ENCODE results near the gene IFNG-AS1.

IFNG-AS1 gene

GRCh38 chr12:67989184-67989920, at the start of gene IFNG-AS1:
Gene IFNG-AS1, plus strand, starts transcription at chr12:67989447.
- no peaks in the 10 kb centered on the region; the same call in 1 of the 2 replicates for H3K4me1 ChIP-seq (ENCODE audit: control insufficient read depth, insufficient read depth, low read length)
- H3K9ac ChIP-seq (ENCODE audit: low read length): no peak within 1 kb of the TSS
- no peaks in the 10 kb centered on the region for H3K36me3 ChIP-seq (ENCODE audit: control insufficient read depth, insufficient read depth, low read length)
- H3K9me3 ChIP-seq (ENCODE audit: control insufficient read depth, insufficient read depth, low read depth, low read length): no peaks in the 10 kb centered on the region
- no peaks in the 10 kb centered on the region for H3K27me3 ChIP-seq (ENCODE audit: control insufficient read depth, insufficient read depth, low read length)
- H3K27ac ChIP-seq (ENCODE audit: low read depth, low read length): no peak within 1 kb of the TSS
- no peak within 1 kb of the TSS for H3K4me3 ChIP-seq (ENCODE audit: low read depth, low read length)

- Histone ChIP-seq H3K27me3 (ENCODE audit: control insufficient read depth, insufficient read depth, low read length) (no peaks in the 10 kb centered on the region), H3K9ac (ENCODE audit: low read length) (no peak overlapping the region), H3K4me3 (ENCODE audit: low read depth, low read length) (no peak overlapping the region), H3K4me1 (ENCODE audit: control insufficient read depth, insufficient read depth, low read length) (peaks cover 27% of the 10 kb centered on the region; the same call in 1 of the 2 replicates), H3K9me3 (ENCODE audit: control insufficient read depth, insufficient read depth, low read depth, low read length) (no peaks in the 10 kb centered on the region), H3K27ac (ENCODE audit: low read depth, low read length) (no peak overlapping the region), H3K36me3 (ENCODE audit: control insufficient read depth, insufficient read depth, low read length) (no peaks in the 10 kb centered on the region)
Measured at GRCh38 chr12:67939611-67940010, 49.6 kb upstream of the IFNG-AS1 start.

GRCh38 chr12:67940780-67941243, 48.4 kb upstream of the IFNG-AS1 start:
- no peak overlapping the region for H3K9ac ChIP-seq (ENCODE audit: low read length)
- H3K4me1 ChIP-seq (ENCODE audit: control insufficient read depth, insufficient read depth, low read length): peaks cover 27% of the 10 kb centered on the region; the same call in 1 of the 2 replicates
- no peaks in the 10 kb centered on the region for H3K27me3 ChIP-seq (ENCODE audit: control insufficient read depth, insufficient read depth, low read length)
- H3K4me3 ChIP-seq (ENCODE audit: low read depth, low read length): no peak overlapping the region
- no peaks in the 10 kb centered on the region for H3K9me3 ChIP-seq (ENCODE audit: control insufficient read depth, insufficient read depth, low read depth, low read length)
- no peaks in the 10 kb centered on the region for H3K36me3 ChIP-seq (ENCODE audit: control insufficient read depth, insufficient read depth, low read length)
- peak overlapping the region; percentile 31; the same call in 1 of the 2 replicates for H3K27ac ChIP-seq (ENCODE audit: low read depth, low read length)

GRCh38 chr12:67942724-67943123, 46.5 kb upstream of the IFNG-AS1 start:
- H3K4me3 ChIP-seq (ENCODE audit: low read depth, low read length): no peak overlapping the region
- H3K4me1 ChIP-seq (ENCODE audit: control insufficient read depth, insufficient read depth, low read length): peaks cover 27% of the 10 kb centered on the region; the same call in 1 of the 2 replicates
- no peaks in the 10 kb centered on the region for H3K9me3 ChIP-seq (ENCODE audit: control insufficient read depth, insufficient read depth, low read depth, low read length)
- H3K27me3 ChIP-seq (ENCODE audit: control insufficient read depth, insufficient read depth, low read length): no peaks in the 10 kb centered on the region
- H3K36me3 ChIP-seq (ENCODE audit: control insufficient read depth, insufficient read depth, low read length): no peaks in the 10 kb centered on the region
- H3K9ac ChIP-seq (ENCODE audit: low read length): no peak overlapping the region
- H3K27ac ChIP-seq (ENCODE audit: low read depth, low read length): no peak overlapping the region

GRCh38 chr12:67943141-67943892, 45.9 kb upstream of the IFNG-AS1 start:
- Histone ChIP-seq H3K4me1 (ENCODE audit: control insufficient read depth, insufficient read depth, low read length) (peaks cover 27% of the 10 kb centered on the region; the same call in 1 of the 2 replicates), H3K27me3 (ENCODE audit: control insufficient read depth, insufficient read depth, low read length) (no peaks in the 10 kb centered on the region), H3K9ac (ENCODE audit: low read length) (no peak overlapping the region), H3K36me3 (ENCODE audit: control insufficient read depth, insufficient read depth, low read length) (no peaks in the 10 kb centered on the region), H3K27ac (ENCODE audit: low read depth, low read length) (no peak overlapping the region), H3K4me3 (ENCODE audit: low read depth, low read length) (no peak overlapping the region), H3K9me3 (ENCODE audit: control insufficient read depth, insufficient read depth, low read depth, low read length) (no peaks in the 10 kb centered on the region)

GRCh38 chr12:67944093-67944492, 45.2 kb upstream of the IFNG-AS1 start:
- Histone ChIP-seq H3K4me1 (ENCODE audit: control insufficient read depth, insufficient read depth, low read length) (peaks cover 27% of the 10 kb centered on the region; the same call in 1 of the 2 replicates), H3K9me3 (ENCODE audit: control insufficient read depth, insufficient read depth, low read depth, low read length) (no peaks in the 10 kb centered on the region), H3K9ac (ENCODE audit: low read length) (no peak overlapping the region), H3K4me3 (ENCODE audit: low read depth, low read length) (no peak overlapping the region), H3K27me3 (ENCODE audit: control insufficient read depth, insufficient read depth, low read length) (no peaks in the 10 kb centered on the region), H3K36me3 (ENCODE audit: control insufficient read depth, insufficient read depth, low read length) (no peaks in the 10 kb centered on the region), H3K27ac (ENCODE audit: low read depth, low read length) (no peak overlapping the region)

- H3K4me3 ChIP-seq (ENCODE audit: low read depth, low read length): no peak overlapping the region
- no peaks in the 10 kb centered on the region for H3K9me3 ChIP-seq (ENCODE audit: control insufficient read depth, insufficient read depth, low read depth, low read length)
- no peaks in the 10 kb centered on the region for H3K36me3 ChIP-seq (ENCODE audit: control insufficient read depth, insufficient read depth, low read length)
- H3K4me1 ChIP-seq (ENCODE audit: control insufficient read depth, insufficient read depth, low read length): no peaks in the 10 kb centered on the region
- no peak overlapping the region for H3K27ac ChIP-seq (ENCODE audit: low read depth, low read length)
- no peak overlapping the region for H3K9ac ChIP-seq (ENCODE audit: low read length)
- H3K27me3 ChIP-seq (ENCODE audit: control insufficient read depth, insufficient read depth, low read length): no peaks in the 10 kb centered on the region
Measured at GRCh38 chr12:67952787-67953186, 36.5 kb upstream of the IFNG-AS1 start.

- no peak overlapping the region for H3K4me3 ChIP-seq (ENCODE audit: low read depth, low read length)
- H3K9me3 ChIP-seq (ENCODE audit: control insufficient read depth, insufficient read depth, low read depth, low read length): no peaks in the 10 kb centered on the region
- H3K27ac ChIP-seq (ENCODE audit: low read depth, low read length): no peak overlapping the region
- H3K27me3 ChIP-seq (ENCODE audit: control insufficient read depth, insufficient read depth, low read length): no peaks in the 10 kb centered on the region
- H3K36me3 ChIP-seq (ENCODE audit: control insufficient read depth, insufficient read depth, low read length): no peaks in the 10 kb centered on the region
- H3K4me1 ChIP-seq (ENCODE audit: control insufficient read depth, insufficient read depth, low read length): no peaks in the 10 kb centered on the region
- H3K9ac ChIP-seq (ENCODE audit: low read length): no peak overlapping the region
Measured at GRCh38 chr12:67957383-67957782, 31.9 kb upstream of the IFNG-AS1 start.

- Histone ChIP-seq H3K27me3 (ENCODE audit: control insufficient read depth, insufficient read depth, low read length) (no peaks in the 10 kb centered on the region), H3K36me3 (ENCODE audit: control insufficient read depth, insufficient read depth, low read length) (no peaks in the 10 kb centered on the region), H3K4me1 (ENCODE audit: control insufficient read depth, insufficient read depth, low read length) (no peaks in the 10 kb centered on the region), H3K9me3 (ENCODE audit: control insufficient read depth, insufficient read depth, low read depth, low read length) (no peaks in the 10 kb centered on the region), H3K9ac (ENCODE audit: low read length) (no peak overlapping the region), H3K4me3 (ENCODE audit: low read depth, low read length) (no peak overlapping the region), H3K27ac (ENCODE audit: low read depth, low read length) (no peak overlapping the region)
Measured at GRCh38 chr12:67958187-67958586, 31.1 kb upstream of the IFNG-AS1 start.

- Histone ChIP-seq H3K27ac (ENCODE audit: low read depth, low read length) (no peak overlapping the region), H3K36me3 (ENCODE audit: control insufficient read depth, insufficient read depth, low read length) (no peaks in the 10 kb centered on the region), H3K4me1 (ENCODE audit: control insufficient read depth, insufficient read depth, low read length) (no peaks in the 10 kb centered on the region), H3K9me3 (ENCODE audit: control insufficient read depth, insufficient read depth, low read depth, low read length) (no peaks in the 10 kb centered on the region), H3K27me3 (ENCODE audit: control insufficient read depth, insufficient read depth, low read length) (no peaks in the 10 kb centered on the region), H3K4me3 (ENCODE audit: low read depth, low read length) (no peak overlapping the region), H3K9ac (ENCODE audit: low read length) (no peak overlapping the region)
Measured at GRCh38 chr12:67964456-67964855, 24.8 kb upstream of the IFNG-AS1 start.

- no peak overlapping the region for H3K4me3 ChIP-seq (ENCODE audit: low read depth, low read length)
- H3K27ac ChIP-seq (ENCODE audit: low read depth, low read length): no peak overlapping the region
- H3K4me1 ChIP-seq (ENCODE audit: control insufficient read depth, insufficient read depth, low read length): no peaks in the 10 kb centered on the region
- no peak overlapping the region for H3K9ac ChIP-seq (ENCODE audit: low read length)
- H3K27me3 ChIP-seq (ENCODE audit: control insufficient read depth, insufficient read depth, low read length): no peaks in the 10 kb centered on the region
- no peaks in the 10 kb centered on the region for H3K36me3 ChIP-seq (ENCODE audit: control insufficient read depth, insufficient read depth, low read length)
- H3K9me3 ChIP-seq (ENCODE audit: control insufficient read depth, insufficient read depth, low read depth, low read length): no peaks in the 10 kb centered on the region
Measured at GRCh38 chr12:67966560-67966959, 22.7 kb upstream of the IFNG-AS1 start.

Data from HUES6 (cell line).